ENCODE results near the gene PARP12. TPM values are rescaled to one million over a fixed set of nuclear protein-coding genes. Genes with fewer than 3 reads are reported as not detected.

PARP12 gene
- total RNA-seq, 1 donor from 2014 or later, result 14.5 TPM

DNA sequence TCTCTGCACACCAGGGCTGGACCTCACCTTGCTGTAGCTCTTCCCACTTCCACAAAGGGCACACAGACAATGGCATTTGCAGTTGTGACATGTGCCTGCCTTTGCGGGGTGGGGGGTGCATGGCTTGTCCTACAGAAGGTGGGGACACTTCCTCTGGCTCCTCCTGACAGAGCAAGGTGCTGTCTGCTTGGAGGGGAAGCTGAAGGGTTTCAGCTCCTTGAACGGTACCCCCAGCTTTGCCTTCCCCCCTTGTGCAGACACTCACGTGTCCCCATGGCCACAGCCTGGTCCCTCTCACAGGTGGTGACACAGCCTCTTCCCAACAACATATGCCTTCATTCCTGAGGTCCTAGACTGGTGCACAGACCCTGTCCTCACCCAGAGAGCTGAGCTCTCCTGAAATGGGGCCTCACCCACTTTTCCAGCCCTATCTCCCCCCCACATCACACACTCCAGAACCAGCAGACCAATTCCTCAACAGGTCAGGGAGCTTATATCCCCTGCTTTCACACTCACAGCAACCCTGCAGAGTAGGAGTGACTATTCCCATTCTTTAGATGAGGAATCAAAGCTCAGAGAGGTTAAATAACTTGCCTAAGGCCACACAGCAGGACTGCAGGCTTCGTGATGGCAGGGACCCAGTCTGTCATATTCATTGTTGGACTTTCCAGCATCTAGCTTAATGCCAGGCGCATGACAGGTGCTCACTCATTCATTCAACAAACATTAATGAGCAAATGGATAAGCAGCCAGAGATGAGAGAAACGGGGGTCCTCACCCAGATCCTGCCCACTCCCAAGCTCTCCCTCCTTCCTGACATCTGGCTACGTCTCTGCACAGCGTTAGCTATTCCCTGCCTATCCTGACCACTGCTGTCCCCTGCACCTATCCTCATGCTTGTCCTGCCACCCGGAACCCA lies 44.4 kb downstream of the PARP12 start:
- DNase-seq (ENCODE audit: low spot score), result no peak
- peaks cover 11% of the 10 kb centered on the region for H3K36me3 Mint-ChIP-seq (ENCODE audit: low read depth, unreplicated experiment)
- no peak overlapping the region for H3K4me3 Mint-ChIP-seq (ENCODE audit: unreplicated experiment)
- TF ChIP-seq, protein P1, sequence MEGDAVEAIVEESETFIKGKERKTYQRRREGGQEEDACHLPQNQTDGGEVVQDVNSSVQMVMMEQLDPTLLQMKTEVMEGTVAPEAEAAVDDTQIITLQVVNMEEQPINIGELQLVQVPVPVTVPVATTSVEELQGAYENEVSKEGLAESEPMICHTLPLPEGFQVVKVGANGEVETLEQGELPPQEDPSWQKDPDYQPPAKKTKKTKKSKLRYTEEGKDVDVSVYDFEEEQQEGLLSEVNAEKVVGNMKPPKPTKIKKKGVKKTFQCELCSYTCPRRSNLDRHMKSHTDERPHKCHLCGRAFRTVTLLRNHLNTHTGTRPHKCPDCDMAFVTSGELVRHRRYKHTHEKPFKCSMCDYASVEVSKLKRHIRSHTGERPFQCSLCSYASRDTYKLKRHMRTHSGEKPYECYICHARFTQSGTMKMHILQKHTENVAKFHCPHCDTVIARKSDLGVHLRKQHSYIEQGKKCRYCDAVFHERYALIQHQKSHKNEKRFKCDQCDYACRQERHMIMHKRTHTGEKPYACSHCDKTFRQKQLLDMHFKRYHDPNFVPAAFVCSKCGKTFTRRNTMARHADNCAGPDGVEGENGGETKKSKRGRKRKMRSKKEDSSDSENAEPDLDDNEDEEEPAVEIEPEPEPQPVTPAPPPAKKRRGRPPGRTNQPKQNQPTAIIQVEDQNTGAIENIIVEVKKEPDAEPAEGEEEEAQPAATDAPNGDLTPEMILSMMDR (IDR thresholded peaks at IDR 0.05; ENCODE audit: unreplicated experiment), result no peak
- H3K27me3 Mint-ChIP-seq (ENCODE audit: unreplicated experiment), result peaks cover 11% of the 10 kb centered on the region
- no peaks in the 10 kb centered on the region for H3K9me3 Mint-ChIP-seq (ENCODE audit: unreplicated experiment)
- H3K4me1 Mint-ChIP-seq (ENCODE audit: unreplicated experiment), result peaks cover 3% of the 10 kb centered on the region
- H3K27ac Mint-ChIP-seq (ENCODE audit: unreplicated experiment), result no peak overlapping the region

DNA sequence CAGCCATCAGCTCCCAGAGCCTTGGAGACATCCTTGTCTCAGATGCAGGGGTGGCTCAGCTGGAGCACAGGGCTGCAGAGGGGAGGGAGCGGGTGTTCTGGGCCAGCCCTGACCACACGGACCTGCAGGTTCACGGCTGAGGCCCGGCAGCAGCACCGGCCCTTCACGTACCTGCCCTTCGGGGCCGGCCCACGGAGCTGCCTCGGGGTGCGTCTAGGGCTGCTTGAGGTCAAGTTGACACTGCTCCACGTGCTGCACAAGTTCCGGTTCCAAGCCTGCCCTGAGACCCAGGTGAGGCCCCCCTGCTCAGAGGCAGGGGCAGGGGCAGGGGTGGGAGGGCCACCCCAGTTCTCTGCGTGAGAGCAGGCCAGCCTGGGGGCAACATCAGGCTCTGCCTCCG lies 45.2 kb downstream of the PARP12 start:
- H3K27ac Mint-ChIP-seq (ENCODE audit: unreplicated experiment), result no peak overlapping the region
- TF ChIP-seq, protein P1 (IDR thresholded peaks at IDR 0.05; ENCODE audit: unreplicated experiment), result no peak

DNA sequence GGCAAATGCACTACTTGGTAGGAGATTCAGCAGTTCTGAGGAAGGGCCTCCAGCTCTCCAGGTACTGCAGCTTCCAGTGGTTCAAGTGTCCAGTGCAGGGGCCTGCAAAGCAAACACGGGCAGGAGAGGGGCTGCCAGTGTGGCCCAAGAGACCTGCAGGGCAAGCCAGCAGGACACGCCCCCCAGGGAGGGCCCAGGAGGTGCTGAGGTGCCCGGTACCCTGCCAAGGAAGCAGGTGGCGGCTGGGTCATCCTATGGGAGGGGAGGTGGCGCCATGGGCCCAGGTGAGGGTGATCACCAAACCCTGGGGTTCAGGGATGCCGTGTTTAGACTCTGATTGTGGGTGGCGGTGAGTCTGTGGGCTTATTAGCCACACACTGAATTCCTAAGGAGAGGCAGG lies 45.7 kb downstream of the PARP12 start:
- Mint-ChIP-seq H3K9me3 (ENCODE audit: unreplicated experiment) (no peaks in the 10 kb centered on the region), H3K27ac (ENCODE audit: unreplicated experiment) (no peak overlapping the region), H3K36me3 (ENCODE audit: low read depth, unreplicated experiment) (peaks cover 3% of the 10 kb centered on the region), H3K4me1 (ENCODE audit: unreplicated experiment) (peaks cover 11% of the 10 kb centered on the region), H3K27me3 (ENCODE audit: unreplicated experiment) (peaks cover 10% of the 10 kb centered on the region), H3K4me3 (ENCODE audit: unreplicated experiment) (no peak overlapping the region)
- TF ChIP-seq, protein P1 (IDR thresholded peaks at IDR 0.05; ENCODE audit: unreplicated experiment), result no peak
- no peak for DNase-seq (ENCODE audit: low spot score)

More for the DNA sequence above, 45.2 kb downstream of the PARP12 start:
- Mint-ChIP-seq H3K27me3 (ENCODE audit: unreplicated experiment) (peaks cover 11% of the 10 kb centered on the region), H3K9me3 (ENCODE audit: unreplicated experiment) (no peaks in the 10 kb centered on the region), H3K4me3 (ENCODE audit: unreplicated experiment) (no peak overlapping the region), H3K4me1 (ENCODE audit: unreplicated experiment) (peaks cover 8% of the 10 kb centered on the region), H3K36me3 (ENCODE audit: low read depth, unreplicated experiment) (peaks cover 8% of the 10 kb centered on the region)
- no peak for DNase-seq (ENCODE audit: low spot score)

DNA sequence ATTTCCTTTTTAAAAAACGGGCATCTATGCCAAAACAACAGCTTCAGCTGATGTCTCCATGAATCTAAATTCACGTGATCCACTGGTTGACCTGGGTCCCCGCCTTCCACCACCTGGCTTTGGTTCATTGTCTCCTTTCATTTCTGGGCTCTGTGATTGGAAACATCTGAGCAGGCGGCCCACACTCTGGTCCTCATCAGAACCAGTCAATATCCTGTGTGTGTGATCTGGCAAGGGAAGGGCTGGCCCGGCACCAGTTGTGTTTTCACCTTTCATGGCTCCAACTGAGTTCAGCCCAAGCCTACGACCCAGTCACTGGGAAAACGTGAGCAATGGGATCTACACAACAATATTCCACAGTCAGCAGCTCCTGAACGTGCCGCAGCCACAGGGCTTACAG lies 46.2 kb downstream of the PARP12 start:
- no peaks in the 10 kb centered on the region for H3K36me3 Mint-ChIP-seq (ENCODE audit: low read depth, unreplicated experiment)
- H3K4me1 Mint-ChIP-seq (ENCODE audit: unreplicated experiment), result peaks cover 15% of the 10 kb centered on the region
- no peak overlapping the region for H3K4me3 Mint-ChIP-seq (ENCODE audit: unreplicated experiment)
- no peaks in the 10 kb centered on the region for H3K9me3 Mint-ChIP-seq (ENCODE audit: unreplicated experiment)
- no peak for DNase-seq (ENCODE audit: low spot score)
- TF ChIP-seq, protein P1 (IDR thresholded peaks at IDR 0.05; ENCODE audit: unreplicated experiment), result no peak
- no peak overlapping the region for H3K27ac Mint-ChIP-seq (ENCODE audit: unreplicated experiment)
- peaks cover 10% of the 10 kb centered on the region for H3K27me3 Mint-ChIP-seq (ENCODE audit: unreplicated experiment)

DNA sequence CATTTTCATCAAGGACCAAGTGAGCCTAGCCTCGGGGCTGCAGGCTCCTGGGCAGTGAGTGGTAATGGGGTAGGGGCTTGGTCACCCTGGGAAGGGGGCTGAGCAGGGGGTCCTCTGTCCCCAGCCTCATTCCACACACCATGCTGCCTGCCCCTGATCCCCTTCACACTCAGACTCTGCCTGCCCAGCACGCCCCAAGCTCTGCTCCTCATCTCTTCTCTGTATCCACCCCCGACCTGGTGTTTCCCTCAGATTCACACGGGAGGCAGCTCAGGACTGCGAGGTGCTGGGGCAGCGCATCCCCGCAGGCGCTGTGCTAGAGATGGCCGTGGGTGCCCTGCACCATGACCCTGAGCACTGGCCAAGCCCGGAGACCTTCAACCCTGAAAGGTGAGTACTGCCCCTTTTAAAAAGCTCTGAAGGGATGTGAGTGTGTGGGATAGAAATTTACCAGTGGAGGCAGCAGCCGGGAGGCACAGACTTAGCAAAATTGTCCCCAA lies 47.2 kb downstream of the PARP12 start:
- no peak overlapping the region for H3K27ac Mint-ChIP-seq (ENCODE audit: unreplicated experiment)
- TF ChIP-seq, protein P1 (IDR thresholded peaks at IDR 0.05; ENCODE audit: unreplicated experiment), result no peak
- no peak for DNase-seq (ENCODE audit: low spot score)
- H3K9me3 Mint-ChIP-seq (ENCODE audit: unreplicated experiment), result no peaks in the 10 kb centered on the region
- no peaks in the 10 kb centered on the region for H3K36me3 Mint-ChIP-seq (ENCODE audit: low read depth, unreplicated experiment)
- H3K4me1 Mint-ChIP-seq (ENCODE audit: unreplicated experiment), result peaks cover 18% of the 10 kb centered on the region
- peaks cover 10% of the 10 kb centered on the region for H3K27me3 Mint-ChIP-seq (ENCODE audit: unreplicated experiment)
- H3K4me3 Mint-ChIP-seq (ENCODE audit: unreplicated experiment), result no peak overlapping the region
